NK-92 (cell line): ENCODE data around the gene ANKIB1.
"Not testable (repeated sequence)": the region's sequence is repeated elsewhere in the genome, so short reads cannot be mapped to it uniquely, and the experiment has no call there.

ENCODE experiments used
- DNase-seq: peaks from one replicate; lab custom pipeline; 2025; ENCODE audit not compliant: unreplicated experiment; lab: John Stamatoyannopoulos, UW

Gene ANKIB1

GRCh38 chr7:92402920-92403759 lies 157.4 kb downstream of the ANKIB1 start:
- DNase-seq: no peak

- no peak for DNase-seq
Measured at GRCh38 chr7:92403760-92404074, 157.9 kb downstream of the ANKIB1 start.

GRCh38 chr7:92404170-92404614 lies 158.4 kb downstream of the ANKIB1 start:
- DNase-seq: no peak

- DNase-seq: no peak
Measured at GRCh38 chr7:92409357-92409756, 163.6 kb downstream of the ANKIB1 start.

GRCh38 chr7:92410162-92410561 lies 164.4 kb downstream of the ANKIB1 start:
- not testable (repeated sequence) for DNase-seq

- DNase-seq: no peak
Measured at GRCh38 chr7:92412745-92413144, 167.0 kb downstream of the ANKIB1 start.

- DNase-seq: no peak
Measured at GRCh38 chr7:92413550-92413949, 167.8 kb downstream of the ANKIB1 start.

- DNase-seq: no peak
Measured at GRCh38 chr7:92415225-92415624, 169.5 kb downstream of the ANKIB1 start.

- DNase-seq: no peak
Measured at GRCh38 chr7:92417913-92418312, 172.1 kb downstream of the ANKIB1 start.

- no peak for DNase-seq
Measured at GRCh38 chr7:92421676-92422435, 176.1 kb downstream of the ANKIB1 start.

GRCh38 chr7:92422926-92423325 lies 177.2 kb downstream of the ANKIB1 start:
- no peak for DNase-seq

- no peak for DNase-seq
Measured at GRCh38 chr7:92423710-92424131, 177.9 kb downstream of the ANKIB1 start.

- no peak for DNase-seq
Measured at GRCh38 chr7:92425311-92425947, 179.7 kb downstream of the ANKIB1 start.

- DNase-seq: no peak
Measured at GRCh38 chr7:92427193-92427592, 181.4 kb downstream of the ANKIB1 start.

GRCh38 chr7:92432299-92432946 lies 186.6 kb downstream of the ANKIB1 start:
- DNase-seq: no peak

- no peak for DNase-seq
Measured at GRCh38 chr7:92433019-92433418, 187.2 kb downstream of the ANKIB1 start.

- no peak for DNase-seq
Measured at GRCh38 chr7:92435542-92435941, 189.8 kb downstream of the ANKIB1 start.

GRCh38 chr7:92436612-92437445 lies 191.1 kb downstream of the ANKIB1 start:
- DNase-seq: no peak

- no peak for DNase-seq
Measured at GRCh38 chr7:92437956-92438491, 192.2 kb downstream of the ANKIB1 start.

- not testable (repeated sequence) for DNase-seq
Measured at GRCh38 chr7:92442720-92443119, 196.9 kb downstream of the ANKIB1 start.
